Activated CD8-positive, alpha-beta T cell treated with anti-CD3 and anti-CD28 coated beads, Interleukin-2, amount 10 ng/mL, durations not matched to agents 7 days and 5 days (primary cell): ENCODE measurements around the gene SLC2A13. TPM values are rescaled to one million over a fixed set of nuclear protein-coding genes. Genes with fewer than 3 reads are reported as not detected.

Experiments
- ATAC-seq: fragments of 150-1000 bp; cut with Tn5 transposase; one replicate; pipeline ENCODE4 v1.10.0; 2021; ENCODE audit warnings: moderate library complexity
- CTCF ChIA-PET: fragments of 350-600 bp; sonication (Branson Sonifier 250); formaldehyde crosslinking; loops from one replicate; lab custom pipeline; 2021; ENCODE audit warnings: antibody characterized with exemption; lab: Charles Lee
- POLR2A ChIA-PET: fragments of 350-600 bp; sonication (Branson Sonifier 250); formaldehyde crosslinking; loops from one replicate; lab custom pipeline; 2021; ENCODE audit warnings: antibody characterized with exemption; lab: Charles Lee
- DNase-seq: peaks from one replicate; pipeline ENCODE4 v3.0.0-alpha.2; 2020
- H3K27ac Mint-ChIP-seq: one replicate; pipeline ENCODE4 v1.8.0; 2021; ENCODE audit warnings: mild to moderate bottlenecking, mixed read lengths
- H3K27me3 Mint-ChIP-seq: one replicate; pipeline ENCODE4 v1.8.0; 2021; ENCODE audit warnings: low read depth, mixed read lengths
- H3K36me3 Mint-ChIP-seq: one replicate; pipeline ENCODE4 v1.8.0; 2021; ENCODE audit warnings: low read depth, mixed read lengths
- H3K4me1 Mint-ChIP-seq: one replicate; pipeline ENCODE4 v1.8.0; 2021; ENCODE audit warnings: low read depth, mixed read lengths
- H3K4me3 Mint-ChIP-seq: one replicate; pipeline ENCODE4 v1.8.0; 2021; ENCODE audit warnings: mild to moderate bottlenecking, mixed read lengths
- H3K9me3 Mint-ChIP-seq: one replicate; pipeline ENCODE4 v1.8.0; 2022; ENCODE audit warnings: mixed read lengths; ENCODE audit not compliant: insufficient read depth
- total RNA-seq, 2 experiments: library from RNA; stranded (reverse); gene quantifications; one replicate each; pipeline ENCODE4 v1.2.3, GENCODE V29; 2021

SLC2A13 gene
- total RNA-seq, 2 experiments from 2014 or later: 5.2 to 5.4 TPM

DNA sequence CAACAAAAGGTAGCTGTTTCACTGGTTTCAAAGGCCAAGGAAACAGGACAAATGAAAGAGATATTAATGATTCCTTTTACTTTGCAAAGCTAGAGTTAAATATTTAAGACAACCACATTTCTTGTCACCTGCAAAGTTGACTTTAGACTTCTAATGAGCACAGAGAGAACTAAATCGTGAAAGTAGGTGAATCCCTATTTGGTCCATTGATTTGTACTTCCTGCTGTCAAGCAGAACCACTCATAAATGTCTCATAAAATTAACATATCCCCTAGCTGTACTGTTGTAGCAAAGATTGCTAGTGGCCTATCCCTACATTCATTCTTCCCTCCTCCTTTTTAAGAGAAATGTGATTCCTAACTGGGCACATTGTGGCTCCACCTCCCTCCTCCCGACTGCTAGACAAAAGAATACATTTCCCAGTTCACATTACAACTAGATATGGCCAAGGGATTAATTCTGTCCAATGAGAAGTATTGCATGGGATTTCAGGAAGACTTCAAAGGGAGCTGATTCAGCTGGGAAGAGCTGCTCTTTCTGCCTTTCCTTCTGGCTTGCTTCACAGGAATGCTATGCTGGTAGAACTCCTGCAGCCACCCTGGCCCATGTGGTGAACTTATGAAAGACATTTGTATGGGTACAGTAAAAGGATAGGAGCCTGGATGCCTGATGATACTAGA lies 258.8 kb downstream of the SLC2A13 start:
- DNase-seq: no peak
- ATAC-seq: no peak
- Mint-ChIP-seq H3K9me3 (no peaks in the 10 kb centered on the region), H3K36me3 (no peaks in the 10 kb centered on the region), H3K27me3 (no peaks in the 10 kb centered on the region), H3K4me3 (no peak overlapping the region), H3K4me1 (no peaks in the 10 kb centered on the region), H3K27ac (no peak overlapping the region)
- POLR2A ChIA-PET: no interaction called here
- CTCF ChIA-PET: interaction anchor here (0.6 kb wide), 1 partner anchor 418 kb away, joined by 3 read pairs; no protein-coding TSS in a partner anchor

DNA sequence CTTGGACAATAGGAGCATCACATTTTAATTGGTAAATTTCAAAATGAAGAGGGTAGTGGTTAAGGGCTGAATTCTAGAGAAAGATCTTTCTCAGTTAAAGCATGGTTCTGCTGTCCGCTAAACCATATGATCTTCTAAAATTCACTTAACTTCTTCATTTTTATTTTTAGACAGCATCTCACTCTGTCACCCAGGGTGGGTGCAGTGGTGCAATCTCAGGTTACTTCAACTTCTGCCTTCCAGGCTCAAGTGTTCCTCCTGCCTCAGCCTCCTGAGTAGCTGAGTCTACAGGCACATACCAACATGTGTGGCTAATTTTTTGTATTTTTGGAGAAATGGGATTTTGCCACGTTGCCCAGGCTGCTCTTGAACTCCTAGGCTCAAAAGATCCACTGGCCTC lies 259.6 kb downstream of the SLC2A13 start:
- no peaks in the 10 kb centered on the region for H3K4me1 Mint-ChIP-seq
- no peaks in the 10 kb centered on the region for H3K27me3 Mint-ChIP-seq
- no peaks in the 10 kb centered on the region for H3K36me3 Mint-ChIP-seq
- H3K27ac Mint-ChIP-seq: no peak overlapping the region
- no peak for DNase-seq
- H3K4me3 Mint-ChIP-seq: no peak overlapping the region
- ATAC-seq: no peak
- H3K9me3 Mint-ChIP-seq: no peaks in the 10 kb centered on the region
- ChIA-PET POLR2A (no interaction called here), CTCF (no interaction called here)

GRCh38 chr12:39840422-39840821 lies 265.5 kb downstream of the SLC2A13 start:
- H3K9me3 Mint-ChIP-seq: no peaks in the 10 kb centered on the region
- H3K36me3 Mint-ChIP-seq: no peaks in the 10 kb centered on the region
- no peaks in the 10 kb centered on the region for H3K4me1 Mint-ChIP-seq
- DNase-seq (no peak), ATAC-seq (no peak)
- no peak overlapping the region for H3K27ac Mint-ChIP-seq
- H3K4me3 Mint-ChIP-seq: no peak overlapping the region
- ChIA-PET POLR2A (no interaction called here), CTCF (no interaction called here)
- H3K27me3 Mint-ChIP-seq: no peaks in the 10 kb centered on the region

GRCh38 chr12:39839072-39839471 lies 266.8 kb downstream of the SLC2A13 start:
- Mint-ChIP-seq H3K4me1 (no peaks in the 10 kb centered on the region), H3K27me3 (no peaks in the 10 kb centered on the region), H3K27ac (no peak overlapping the region), H3K36me3 (no peaks in the 10 kb centered on the region), H3K9me3 (no peaks in the 10 kb centered on the region), H3K4me3 (no peak overlapping the region)
- no peak for DNase-seq
- ChIA-PET POLR2A (no interaction called here), CTCF (no interaction called here)
- no peak for ATAC-seq

DNA sequence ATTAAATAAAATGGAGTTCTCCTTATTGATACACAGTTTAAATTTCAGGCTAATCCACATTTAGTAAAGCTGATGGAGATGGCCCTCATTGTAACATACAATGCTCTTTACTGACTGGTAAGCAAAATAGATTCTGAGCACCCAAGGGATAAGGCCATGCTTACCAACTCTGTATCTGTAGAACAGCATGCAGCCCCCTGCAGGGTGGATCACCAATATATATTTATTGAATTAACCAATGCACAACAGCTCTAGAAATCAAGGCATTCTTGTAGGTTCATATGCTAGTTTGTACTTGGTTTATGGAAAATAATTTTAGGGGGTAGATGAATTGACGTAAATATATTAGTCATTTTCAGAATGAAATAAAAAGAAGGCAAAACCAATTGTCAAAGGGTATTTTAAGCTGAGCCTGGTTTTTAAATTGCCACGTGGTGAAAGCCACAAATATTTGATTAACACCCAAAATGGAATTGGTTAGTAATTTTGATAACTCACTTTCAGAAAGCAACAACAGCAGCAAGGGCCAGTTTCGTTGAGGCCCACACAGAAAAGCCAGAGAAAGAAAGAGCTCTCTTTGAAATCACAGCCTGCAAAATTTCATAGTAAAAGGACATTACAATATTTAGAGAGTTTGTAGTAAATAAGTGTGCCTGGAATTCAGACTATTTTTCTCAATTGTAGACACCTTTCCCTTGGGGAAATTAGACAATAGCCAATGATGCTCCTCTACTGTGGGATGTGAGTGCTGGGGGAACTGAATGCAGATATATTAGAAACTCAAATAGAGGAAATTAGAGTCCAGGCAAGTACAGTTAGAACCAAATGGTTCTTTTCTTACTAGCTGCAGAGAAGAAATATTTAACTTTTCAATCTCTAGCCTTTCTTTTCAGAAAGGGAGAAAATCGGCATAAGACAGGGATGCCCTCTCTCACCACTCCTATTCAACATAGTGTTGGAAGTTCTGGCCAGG lies 270.1 kb downstream of the SLC2A13 start:
- no peaks in the 10 kb centered on the region for H3K9me3 Mint-ChIP-seq
- ChIA-PET POLR2A (no interaction called here), CTCF (no interaction called here)
- H3K4me1 Mint-ChIP-seq: no peaks in the 10 kb centered on the region
- DNase-seq: no peak
- no peak overlapping the region for H3K27ac Mint-ChIP-seq
- no peaks in the 10 kb centered on the region for H3K36me3 Mint-ChIP-seq
- ATAC-seq: no peak
- no peaks in the 10 kb centered on the region for H3K27me3 Mint-ChIP-seq
- no peak overlapping the region for H3K4me3 Mint-ChIP-seq

DNA sequence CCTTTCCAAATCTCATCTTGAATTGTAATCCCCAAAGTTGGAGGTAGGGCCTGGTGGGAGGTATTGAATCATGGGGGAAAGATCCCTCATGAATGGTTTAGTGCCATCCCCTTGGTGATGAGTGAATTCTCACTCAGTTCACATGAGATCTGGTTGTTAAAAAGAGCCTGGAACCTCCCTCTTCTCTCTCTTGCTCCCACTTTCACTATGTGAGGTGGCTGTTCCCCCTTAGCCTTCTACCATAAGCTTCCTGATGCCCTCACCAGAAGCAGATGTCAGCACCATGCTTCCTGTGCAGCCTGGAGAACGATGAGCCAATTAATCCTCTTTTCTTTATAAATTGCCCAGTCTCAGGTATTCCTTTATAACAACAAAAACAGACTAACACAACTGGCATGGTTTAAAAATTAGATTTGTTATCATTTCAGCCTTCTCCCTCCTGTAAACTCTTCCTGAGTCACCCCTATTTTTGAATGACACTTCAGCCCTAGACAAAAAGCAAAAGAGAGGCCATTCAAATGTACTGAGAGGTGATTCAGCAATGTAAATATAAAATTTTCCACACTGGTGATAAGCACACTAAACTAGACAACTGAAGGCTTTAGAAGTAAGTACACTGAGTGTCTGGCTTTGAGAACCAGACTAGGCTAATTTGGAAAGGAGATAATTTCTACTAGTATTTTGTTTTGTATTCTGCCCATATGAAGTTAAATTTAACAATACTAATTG lies 274.1 kb downstream of the SLC2A13 start:
- Mint-ChIP-seq H3K4me3 (no peak overlapping the region), H3K4me1 (no peaks in the 10 kb centered on the region), H3K27me3 (no peaks in the 10 kb centered on the region), H3K9me3 (no peaks in the 10 kb centered on the region), H3K36me3 (no peaks in the 10 kb centered on the region), H3K27ac (no peak overlapping the region)
- ATAC-seq (no peak), DNase-seq (no peak)
- CTCF ChIA-PET: no interaction called here
- POLR2A ChIA-PET: no interaction called here

- no peaks in the 10 kb centered on the region for H3K27me3 Mint-ChIP-seq
- no peak overlapping the region for H3K27ac Mint-ChIP-seq
- no peak for DNase-seq
- ChIA-PET CTCF (no interaction called here), POLR2A (no interaction called here)
- no peaks in the 10 kb centered on the region for H3K4me1 Mint-ChIP-seq
- ATAC-seq: no peak
- no peaks in the 10 kb centered on the region for H3K9me3 Mint-ChIP-seq
- no peaks in the 10 kb centered on the region for H3K36me3 Mint-ChIP-seq
- no peak overlapping the region for H3K4me3 Mint-ChIP-seq
Measured at GRCh38 chr12:39830852-39831520, 274.9 kb downstream of the SLC2A13 start.

DNA sequence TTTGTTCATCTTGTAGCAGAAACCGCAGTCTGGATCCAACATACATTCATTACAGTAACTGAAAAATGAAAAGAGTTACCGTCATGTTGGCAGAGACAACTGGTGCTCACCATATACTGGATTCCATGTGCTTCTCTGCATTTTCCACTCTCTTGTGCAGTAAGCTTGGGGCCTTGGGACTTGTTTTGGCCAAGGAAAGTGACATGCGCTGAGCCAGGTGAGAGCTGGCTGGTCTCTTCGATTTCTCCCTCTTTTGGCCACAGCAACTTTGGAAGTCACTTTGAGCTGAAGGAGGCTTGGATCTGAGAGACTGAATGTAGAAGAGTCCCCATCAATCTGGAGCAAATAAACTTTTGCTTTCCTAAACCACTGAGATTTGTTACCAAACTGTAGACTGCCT lies 275.7 kb downstream of the SLC2A13 start:
- Mint-ChIP-seq H3K27me3 (no peaks in the 10 kb centered on the region), H3K27ac (no peak overlapping the region), H3K4me1 (no peaks in the 10 kb centered on the region), H3K4me3 (no peak overlapping the region), H3K36me3 (no peaks in the 10 kb centered on the region), H3K9me3 (no peaks in the 10 kb centered on the region)
- ATAC-seq: no peak
- CTCF ChIA-PET: no interaction called here
- DNase-seq: no peak
- POLR2A ChIA-PET: no interaction called here

DNA sequence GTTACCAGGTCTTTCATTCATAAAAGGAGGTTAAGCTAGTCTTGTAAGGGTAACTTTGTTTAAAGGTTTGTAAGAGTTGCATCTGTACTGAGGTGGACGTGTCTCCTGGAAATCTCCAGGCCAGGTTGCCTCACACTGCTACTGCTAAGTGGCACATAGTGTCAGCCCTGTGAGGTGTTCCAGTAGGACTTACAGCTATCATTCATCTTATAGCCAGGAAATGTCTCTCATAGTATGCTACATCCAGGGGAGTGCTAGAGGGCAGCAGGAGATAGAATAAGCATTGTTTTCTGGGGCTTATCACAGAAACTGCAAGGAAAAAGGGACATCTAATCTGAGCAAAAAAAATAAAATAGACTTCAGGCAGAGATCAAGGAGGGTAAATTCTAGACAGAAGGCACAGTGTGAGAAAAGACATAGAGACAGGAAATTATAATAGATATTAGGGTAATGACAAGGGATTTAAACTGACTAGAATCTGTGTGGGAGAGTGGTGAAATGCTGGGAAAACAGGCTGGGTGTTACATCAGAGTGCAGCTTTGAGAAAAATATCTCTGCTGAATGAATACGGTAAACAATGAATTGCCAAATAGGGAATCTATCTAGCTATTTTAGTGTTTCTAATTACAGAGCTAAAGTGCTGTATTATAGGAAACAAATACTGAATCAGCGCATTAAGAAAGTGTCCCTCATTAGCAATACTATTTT lies 281.2 kb downstream of the SLC2A13 start:
- ATAC-seq (no peak), DNase-seq (no peak)
- ChIA-PET CTCF (interaction anchor here (1.2 kb wide), 1 partner anchor 8 kb away, joined by 3 read pairs; no protein-coding TSS in a partner anchor), POLR2A (no interaction called here)
- H3K36me3 Mint-ChIP-seq: no peaks in the 10 kb centered on the region
- no peak overlapping the region for H3K4me3 Mint-ChIP-seq
- H3K4me1 Mint-ChIP-seq: no peaks in the 10 kb centered on the region
- no peaks in the 10 kb centered on the region for H3K9me3 Mint-ChIP-seq
- H3K27ac Mint-ChIP-seq: no peak overlapping the region
- no peaks in the 10 kb centered on the region for H3K27me3 Mint-ChIP-seq

GRCh38 chr12:39816671-39817185 lies 289.2 kb downstream of the SLC2A13 start:
- ChIA-PET POLR2A (no interaction called here), CTCF (interaction anchor here (1.0 kb wide), 1 partner anchor 8 kb away, joined by 3 read pairs; no protein-coding TSS in a partner anchor)
- no peak for ATAC-seq
- Mint-ChIP-seq H3K4me3 (no peak overlapping the region), H3K36me3 (no peaks in the 10 kb centered on the region), H3K4me1 (no peaks in the 10 kb centered on the region), H3K9me3 (no peaks in the 10 kb centered on the region), H3K27me3 (no peaks in the 10 kb centered on the region), H3K27ac (no peak overlapping the region)
- DNase-seq: no peak

DNA sequence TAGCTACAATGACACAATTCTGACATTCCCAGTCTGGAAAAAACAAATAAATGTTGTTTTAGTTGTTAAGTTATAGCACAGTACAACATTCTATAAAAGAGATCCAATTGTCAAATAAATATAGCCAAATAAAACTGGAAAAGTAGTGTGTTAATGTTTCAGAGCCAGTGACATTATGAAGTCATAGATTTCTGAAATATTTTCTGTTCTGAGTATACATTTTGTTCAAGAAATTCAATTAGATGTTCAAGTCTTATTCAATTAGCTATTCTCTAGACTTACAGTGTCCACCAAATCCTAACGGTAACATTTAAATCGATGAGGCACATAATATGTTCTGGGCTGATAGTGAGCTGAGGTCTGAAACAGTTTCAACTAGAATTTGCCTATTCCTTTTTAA lies 290.1 kb downstream of the SLC2A13 start:
- Mint-ChIP-seq H3K4me3 (no peak overlapping the region), H3K36me3 (no peaks in the 10 kb centered on the region), H3K27me3 (no peaks in the 10 kb centered on the region), H3K9me3 (no peaks in the 10 kb centered on the region), H3K27ac (no peak overlapping the region), H3K4me1 (no peaks in the 10 kb centered on the region)
- CTCF ChIA-PET: no interaction called here
- POLR2A ChIA-PET: no interaction called here
- no peak for DNase-seq
- ATAC-seq: no peak
